MCF 10A (cell line): ENCODE data around the gene KRTAP15-1. TPM values are rescaled to one million over a fixed set of nuclear protein-coding genes. Genes with fewer than 3 reads are reported as not detected.

Experiments
- BruUV-seq: library from RNA; stranded (reverse); fragments of 400-500 nt; replicated peaks from 2 replicates; lab custom pipeline; 2021; lab: Mats Ljungman, UMichigan
- CTCF ChIA-PET: fragments of 300-600 bp; sonication (Branson Sonifier 250); formaldehyde crosslinking; extraction: SDS; loops from one replicate; lab custom pipeline; 2021; ENCODE audit warnings: antibody characterized with exemption, inconsistent platforms; lab: Yijun Ruan, JAX
- POLR2A ChIA-PET: fragments of 300-600, 350-650 bp; sonication (Branson Sonifier 250); formaldehyde crosslinking; extraction: SDS; loops from one replicate; lab custom pipeline; 2020; ENCODE audit warnings: antibody characterized with exemption, inconsistent platforms; lab: Yijun Ruan, JAX
- DNase-seq: peaks from one replicate; pipeline ENCODE4 v3.0.0-alpha.2; 2018; ENCODE audit not compliant: unreplicated experiment
- H3K27ac Mint-ChIP-seq: one replicate; pipeline ENCODE4 v1.8.0; 2022; ENCODE audit warnings: mild to moderate bottlenecking, low read depth, mixed read lengths; ENCODE audit not compliant: unreplicated experiment
- H3K27me3 Mint-ChIP-seq: one replicate; pipeline ENCODE4 v1.8.0; 2022; ENCODE audit warnings: mixed read lengths; ENCODE audit not compliant: insufficient read depth, unreplicated experiment
- H3K36me3 Mint-ChIP-seq: one replicate; pipeline ENCODE4 v1.8.0; 2022; ENCODE audit warnings: mild to moderate bottlenecking, moderate library complexity, mixed read lengths; ENCODE audit not compliant: insufficient read depth, unreplicated experiment
- H3K4me1 Mint-ChIP-seq: one replicate; pipeline ENCODE4 v1.8.0; 2022; ENCODE audit warnings: mixed read lengths; ENCODE audit not compliant: insufficient read depth, unreplicated experiment
- H3K4me3 Mint-ChIP-seq: one replicate; pipeline ENCODE4 v1.8.0; 2022; ENCODE audit warnings: mild to moderate bottlenecking, moderate library complexity, mixed read lengths; ENCODE audit not compliant: unreplicated experiment
- H3K9me3 Mint-ChIP-seq: one replicate; pipeline ENCODE4 v1.8.0; 2022; ENCODE audit warnings: mixed read lengths; ENCODE audit not compliant: unreplicated experiment
- intact Hi-C: fragments of 100-400 bp; cut with micrococcal nuclease; formaldehyde crosslinking; loops from 2 replicates; pipeline ENCODE4 v1.14.1; 2022
- total RNA-seq: library from RNA; stranded (reverse); gene quantifications from 2 replicates; pipeline ENCODE4 v1.2.3, GENCODE V29; 2022
- TF ChIP-seq, protein P1 (sequence below): fragments of 200-600 bp; IDR thresholded peaks from one replicate; pipeline ENCODE4 v1.8.0; 2022; ENCODE audit warnings: antibody characterized with exemption, mild to moderate bottlenecking; ENCODE audit not compliant: unreplicated experiment

Gene KRTAP15-1
- total RNA-seq, 1 experiment from 2014 or later = not detected

DNA sequence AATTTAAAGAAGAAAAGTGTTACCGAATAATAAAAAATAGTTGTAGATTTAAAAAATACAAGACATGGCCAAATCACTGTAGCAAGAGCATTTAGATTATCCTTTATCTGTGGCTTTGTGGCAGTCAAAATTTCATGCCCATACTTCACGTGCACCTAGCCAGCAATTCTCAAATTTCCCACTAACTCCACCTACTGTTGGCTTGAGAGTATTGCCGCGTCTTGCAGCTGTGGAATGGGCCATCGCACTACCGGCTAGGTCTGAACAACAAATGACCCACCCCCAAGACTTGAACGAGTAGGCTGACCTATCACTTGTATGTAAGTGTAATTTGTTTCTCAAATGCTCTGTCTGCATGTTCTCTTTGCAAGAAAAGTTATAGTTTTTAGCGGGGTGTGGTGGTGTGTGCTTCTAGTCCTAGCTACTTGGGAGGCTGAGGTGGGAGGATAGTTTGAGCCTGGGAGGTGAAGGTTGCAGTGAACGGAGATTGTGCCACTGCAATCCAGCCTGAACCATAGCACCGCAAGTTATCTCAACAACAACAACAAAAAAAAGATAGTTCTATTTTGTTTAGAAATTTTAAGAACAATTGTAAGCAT, 5.9 kb upstream of the KRTAP15-1 start:
- peaks cover 6% of the 10 kb centered on the region for H3K4me1 Mint-ChIP-seq
- H3K27me3 Mint-ChIP-seq = peaks cover 89% of the 10 kb centered on the region
- ChIA-PET CTCF (interaction anchor here (0.5 to 2.0 kb wide), 14 partner anchors 10 to 955 kb away, joined by 3 to 10 read pairs (median 3); partner anchors contain the start of gene KRTAP27-1), POLR2A (interaction anchor here (0.6 kb wide), 2 partner anchors 260 to 287 kb away, joined by 3 to 5 read pairs; no protein-coding TSS in a partner anchor)
- intact Hi-C loops = loop anchor here (5.0 to 10.0 kb wide), 2 partner anchors 89 to 653 kb away; partner anchors contain the start of gene KRTAP23-1
- no TSS peak for BruUV-seq
- no peak overlapping the region for H3K4me3 Mint-ChIP-seq
- peak; percentile 67 for DNase-seq
- TF ChIP-seq, protein P1, sequence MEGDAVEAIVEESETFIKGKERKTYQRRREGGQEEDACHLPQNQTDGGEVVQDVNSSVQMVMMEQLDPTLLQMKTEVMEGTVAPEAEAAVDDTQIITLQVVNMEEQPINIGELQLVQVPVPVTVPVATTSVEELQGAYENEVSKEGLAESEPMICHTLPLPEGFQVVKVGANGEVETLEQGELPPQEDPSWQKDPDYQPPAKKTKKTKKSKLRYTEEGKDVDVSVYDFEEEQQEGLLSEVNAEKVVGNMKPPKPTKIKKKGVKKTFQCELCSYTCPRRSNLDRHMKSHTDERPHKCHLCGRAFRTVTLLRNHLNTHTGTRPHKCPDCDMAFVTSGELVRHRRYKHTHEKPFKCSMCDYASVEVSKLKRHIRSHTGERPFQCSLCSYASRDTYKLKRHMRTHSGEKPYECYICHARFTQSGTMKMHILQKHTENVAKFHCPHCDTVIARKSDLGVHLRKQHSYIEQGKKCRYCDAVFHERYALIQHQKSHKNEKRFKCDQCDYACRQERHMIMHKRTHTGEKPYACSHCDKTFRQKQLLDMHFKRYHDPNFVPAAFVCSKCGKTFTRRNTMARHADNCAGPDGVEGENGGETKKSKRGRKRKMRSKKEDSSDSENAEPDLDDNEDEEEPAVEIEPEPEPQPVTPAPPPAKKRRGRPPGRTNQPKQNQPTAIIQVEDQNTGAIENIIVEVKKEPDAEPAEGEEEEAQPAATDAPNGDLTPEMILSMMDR = peak; percentile 44
- H3K36me3 Mint-ChIP-seq = no peaks in the 10 kb centered on the region
- no peaks in the 10 kb centered on the region for H3K9me3 Mint-ChIP-seq
- H3K27ac Mint-ChIP-seq = no peak overlapping the region

- Mint-ChIP-seq H3K27ac (no peak overlapping the region), H3K4me3 (no peak overlapping the region), H3K36me3 (no peaks in the 10 kb centered on the region), H3K9me3 (no peaks in the 10 kb centered on the region), H3K4me1 (no peaks in the 10 kb centered on the region), H3K27me3 (peaks cover 80% of the 10 kb centered on the region)
- no peak for DNase-seq
- BruUV-seq = no TSS peak
- TF ChIP-seq, protein P1 = no peak
- intact Hi-C loops = loop anchor here (10.0 kb wide), 1 partner anchor 92 kb away; the partner anchor contains the start of gene KRTAP23-1
- ChIA-PET CTCF (interaction anchor here (0.6 to 1.4 kb wide), 3 partner anchors 11 to 249 kb away, joined by 3 to 4 read pairs (median 3); no protein-coding TSS in a partner anchor), POLR2A (no interaction called here)
These were observed 3.0 kb upstream of the KRTAP15-1 start for GRCh38 chr21:30437010-30437565.

DNA sequence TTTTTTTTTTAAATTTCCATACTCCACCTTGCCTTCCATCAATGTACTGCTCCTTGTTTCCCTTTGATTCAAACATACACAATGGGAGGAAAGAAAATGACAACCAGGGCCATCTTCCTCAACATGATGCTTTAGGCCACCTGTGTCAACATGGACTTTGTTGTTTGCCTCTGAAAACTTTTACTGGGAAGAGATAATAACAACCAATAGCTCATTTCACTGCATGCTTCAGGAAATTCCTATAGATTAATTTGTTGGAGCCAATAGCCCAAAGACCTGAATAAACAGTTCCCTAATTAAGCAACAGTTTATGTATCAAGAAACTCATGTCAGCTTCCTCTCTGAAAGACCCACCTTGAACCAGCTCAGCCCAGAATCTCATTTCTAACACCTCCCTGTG, 3.2 kb downstream of the KRTAP15-1 start:
- ChIA-PET POLR2A (no interaction called here), CTCF (interaction anchor here (0.8 kb wide), 1 partner anchor 104 kb away, joined by 3 read pairs; no protein-coding TSS in a partner anchor)
- peaks cover 52% of the 10 kb centered on the region for H3K27me3 Mint-ChIP-seq
- no peak overlapping the region for H3K27ac Mint-ChIP-seq
- no peaks in the 10 kb centered on the region for H3K9me3 Mint-ChIP-seq
- no peaks in the 10 kb centered on the region for H3K4me1 Mint-ChIP-seq
- intact Hi-C loops = no loop called here
- H3K36me3 Mint-ChIP-seq = no peaks in the 10 kb centered on the region
- TF ChIP-seq, protein P1 = no peak
- BruUV-seq = no TSS peak
- no peak overlapping the region for H3K4me3 Mint-ChIP-seq
- DNase-seq = no peak

GRCh38 chr21:30444204-30444603, 4.1 kb downstream of the KRTAP15-1 start:
- DNase-seq = no peak
- intact Hi-C loops = no loop called here
- Mint-ChIP-seq H3K9me3 (no peaks in the 10 kb centered on the region), H3K27me3 (peaks cover 42% of the 10 kb centered on the region), H3K36me3 (no peaks in the 10 kb centered on the region), H3K4me3 (no peak overlapping the region), H3K27ac (no peak overlapping the region), H3K4me1 (no peaks in the 10 kb centered on the region)
- TF ChIP-seq, protein P1 = no peak
- BruUV-seq = no TSS peak
- ChIA-PET CTCF (interaction anchor here (0.7 kb wide), 1 partner anchor 263 kb away, joined by 4 read pairs; no protein-coding TSS in a partner anchor), POLR2A (no interaction called here)
